ENCODE results near the gene CTNNA1. TPM values are rescaled to one million over a fixed set of nuclear protein-coding genes. Genes with fewer than 3 reads are reported as not detected.

The CTNNA1 gene
- total RNA-seq, 1 donor from 2014 or later = 310 TPM

GRCh38 chr5:138981586-138981985 is 228.4 kb downstream of the CTNNA1 start:
- Histone ChIP-seq H3K4me1 (peaks cover 0 to 47% of the 10 kb centered on the region in 2 donors), H3K9me3 (no peaks in the 10 kb centered on the region), H3K4me3 (no peak overlapping the region), H3K27ac (peak overlapping the region; percentile 14 to 74), H3K36me3 (no peaks in the 10 kb centered on the region), H3K27me3 (no peaks in the 10 kb centered on the region)
- peak in 1 of 2 donors; percentile 63 for DNase-seq (ENCODE audit: low spot score in 2 of 2)
- TF ChIP-seq CTCF (IDR thresholded peaks at IDR 0.05) = no peak
- intact Hi-C loops (cut with DNase I) = loop anchor here (2.0 kb wide), 1 partner anchor 45 kb away; no protein-coding TSS in a partner anchor

GRCh38 chr5:138983984-138984383 is 230.8 kb downstream of the CTNNA1 start:
- intact Hi-C loops (cut with DNase I) = no loop called here
- Histone ChIP-seq H3K27me3 (no peaks in the 10 kb centered on the region), H3K27ac (peak overlapping the region; percentile 84 to 85), H3K4me3 (no peak overlapping the region), H3K36me3 (no peaks in the 10 kb centered on the region), H3K4me1 (peaks cover 0 to 42% of the 10 kb centered on the region in 2 donors), H3K9me3 (no peaks in the 10 kb centered on the region)
- DNase-seq (ENCODE audit: low spot score in 2 of 2) = no peak
- no peak for TF ChIP-seq CTCF (IDR thresholded peaks at IDR 0.05)

Other genes starting within 250 kb of the CTNNA1 start
- gene ETF1, start 210.2 kb upstream of the CTNNA1 start, total RNA-seq = 28.2 TPM
- 75.5 TPM for gene HSPA9, start 178.0 kb upstream of the CTNNA1 start, total RNA-seq
- not detected for gene LRRTM2, start 121.9 kb downstream of the CTNNA1 start, total RNA-seq

Data from ascending aorta (tissue), 2 donors.